NCI-H82 (cell line): ENCODE measurements around the gene PLCL1.
"Not testable (repeated sequence)": the region's sequence is repeated elsewhere in the genome, so short reads cannot be mapped to it uniquely, and the experiment has no call there.

Source experiments
- DNase-seq: peaks from one replicate; lab custom pipeline; 2025; lab: John Stamatoyannopoulos, UW

The PLCL1 gene

DNA sequence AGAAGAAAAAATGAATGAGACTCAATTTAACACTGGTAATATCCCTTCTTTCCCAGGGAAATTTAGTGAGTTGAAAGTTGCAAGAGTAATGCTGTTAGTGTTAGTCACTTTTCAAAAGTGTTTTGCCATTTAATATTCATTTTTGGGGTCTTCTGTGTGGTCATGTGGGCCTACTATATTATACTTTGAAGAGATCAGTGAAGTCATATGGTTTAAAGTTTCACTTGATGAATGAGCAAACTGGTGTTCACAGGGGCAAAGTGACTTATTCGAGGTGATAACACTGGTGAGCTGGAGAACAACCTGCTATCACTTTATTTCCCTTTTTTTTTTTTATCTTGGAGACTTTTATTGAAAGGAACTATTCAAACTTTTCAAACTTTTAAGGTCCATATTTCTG lies 196.0 kb downstream of the PLCL1 start:
- no peak for DNase-seq

DNA sequence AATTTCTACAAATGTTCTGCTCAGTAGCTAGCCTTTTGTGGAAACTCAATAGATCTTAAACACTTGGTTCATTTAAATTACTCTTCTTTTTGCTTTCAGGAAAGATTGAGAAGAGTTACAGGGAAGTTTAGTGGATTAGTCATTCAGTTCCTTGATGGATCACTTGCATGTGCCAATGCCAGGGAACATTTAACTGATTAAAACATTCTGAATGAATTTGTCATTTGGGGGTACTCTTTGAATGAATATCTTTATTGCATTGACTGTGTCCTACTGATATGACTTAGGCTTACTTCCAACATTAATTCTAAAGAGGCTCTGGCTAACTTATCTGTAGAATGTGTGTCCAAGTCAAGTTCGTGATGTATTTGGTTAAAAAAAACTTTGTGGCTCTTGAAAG lies 199.8 kb downstream of the PLCL1 start:
- DNase-seq, result no peak

DNA sequence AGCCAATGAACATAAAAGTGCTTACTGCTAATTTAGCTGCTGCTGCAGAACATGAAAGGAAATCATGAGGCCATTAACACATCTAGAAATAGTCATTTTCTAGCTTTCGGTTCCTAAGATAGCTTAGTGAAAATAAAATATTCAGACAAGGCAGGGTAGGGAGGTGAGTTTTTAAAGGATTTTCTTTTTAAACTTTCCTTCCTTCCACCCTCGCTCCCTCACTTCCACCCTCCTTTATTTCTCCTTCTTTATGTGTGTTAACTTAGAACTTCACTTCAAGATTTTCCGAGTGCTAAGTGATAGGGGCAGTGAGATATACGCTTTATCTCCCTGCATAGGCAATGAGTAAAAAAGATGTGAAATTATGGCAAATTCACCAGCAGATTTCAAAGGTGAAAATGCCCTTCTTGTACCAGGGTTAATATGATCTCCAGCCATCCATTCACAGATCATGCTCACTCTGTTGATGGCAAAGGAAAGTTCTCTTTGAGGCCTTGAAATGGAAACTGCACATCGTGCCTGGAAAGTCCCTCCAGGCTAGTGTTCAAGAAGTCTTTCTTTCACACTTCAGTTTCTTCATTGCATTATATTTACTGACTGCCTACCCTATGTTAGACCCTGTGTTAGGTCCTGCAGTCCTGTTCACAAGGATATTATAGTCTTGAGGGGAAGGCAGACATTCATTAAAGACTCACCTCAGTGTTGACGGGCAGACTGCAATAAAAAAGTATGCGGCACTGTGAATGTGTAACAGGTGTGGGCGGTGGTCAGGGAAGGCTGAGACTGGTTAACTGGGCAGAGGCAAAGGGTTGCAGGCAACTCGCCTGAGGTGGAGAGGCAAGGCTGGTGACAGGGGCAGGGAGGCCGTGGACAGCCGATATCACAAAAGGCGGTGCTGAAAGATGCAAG lies 200.8 kb downstream of the PLCL1 start:
- no peak for DNase-seq

DNA sequence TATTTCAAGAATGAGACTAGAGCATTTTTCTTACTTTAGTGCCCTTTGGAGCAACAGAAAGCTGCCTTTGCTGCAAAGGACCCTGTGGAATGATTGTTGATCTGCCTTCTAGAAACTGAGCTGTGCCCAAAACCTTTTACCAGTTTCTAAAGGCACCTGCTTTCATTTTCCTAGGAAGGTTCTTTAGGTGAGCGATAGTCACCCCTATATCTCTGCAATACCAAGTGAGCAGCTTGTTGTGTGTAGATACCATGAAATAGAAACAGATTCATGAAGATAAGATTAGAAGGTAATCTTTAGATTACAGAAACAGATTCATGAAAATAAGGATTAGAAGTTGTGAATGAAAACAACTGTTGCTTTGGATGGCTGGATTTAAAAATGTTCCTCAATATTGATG lies 202.3 kb downstream of the PLCL1 start:
- DNase-seq, result no peak

DNA sequence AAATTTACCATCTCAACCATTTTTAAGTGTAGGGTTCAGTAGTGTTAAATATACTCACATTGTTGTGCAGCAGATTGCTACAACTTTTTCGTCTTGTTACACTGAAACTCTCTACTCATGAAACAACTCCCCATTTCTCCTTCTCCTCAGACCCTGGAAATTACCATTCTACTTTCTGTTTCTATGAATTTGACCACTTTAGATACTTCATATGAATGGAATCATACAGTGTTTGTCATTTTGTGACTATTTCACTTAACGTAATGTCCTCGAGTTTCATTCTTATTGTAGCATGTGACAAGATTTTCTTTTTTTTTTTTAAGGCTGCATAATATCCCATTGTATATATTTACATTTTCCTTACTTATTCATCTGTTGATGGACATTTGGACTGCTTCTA lies 203.8 kb downstream of the PLCL1 start:
- DNase-seq, result no peak

DNA sequence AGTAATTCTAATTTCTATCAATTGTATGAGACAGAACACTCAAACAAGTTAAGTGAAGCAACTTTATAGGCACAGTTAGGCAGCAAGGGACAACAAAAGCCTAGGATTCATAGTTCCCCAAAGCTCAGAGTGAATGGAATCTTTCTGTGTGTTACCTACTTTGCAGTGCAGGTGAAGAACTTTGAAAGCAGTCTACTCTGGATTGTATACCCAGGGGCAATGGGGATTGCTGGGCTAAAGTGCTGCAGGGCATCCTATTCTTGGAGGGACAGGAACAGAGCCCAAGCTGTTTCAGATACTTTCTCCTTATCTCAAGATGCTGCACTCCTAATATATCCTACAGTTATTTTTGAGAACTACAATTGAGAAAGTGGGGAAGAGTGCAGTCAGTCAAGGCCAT lies 207.6 kb downstream of the PLCL1 start:
- DNase-seq, result no peak

DNA sequence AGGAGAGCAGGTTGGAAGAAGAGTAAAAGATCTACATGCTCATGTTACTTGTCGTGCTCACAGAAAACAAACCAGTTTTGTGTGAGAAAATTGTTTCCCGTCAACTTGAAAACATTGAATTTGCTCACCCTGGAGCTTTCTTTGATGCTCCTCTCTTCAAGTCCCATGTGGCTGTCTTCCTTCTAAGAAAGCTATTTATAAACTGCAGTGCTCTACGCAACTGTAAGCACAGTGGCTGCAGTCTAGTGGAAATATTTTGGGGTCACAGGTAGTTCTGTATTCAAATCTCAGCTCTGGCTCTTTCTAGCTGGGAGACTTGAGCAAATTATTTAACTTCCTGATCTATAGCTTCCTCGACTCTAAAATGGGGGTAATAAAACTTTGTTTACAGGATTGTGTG lies 211.8 kb downstream of the PLCL1 start:
- DNase-seq, result no peak

DNA sequence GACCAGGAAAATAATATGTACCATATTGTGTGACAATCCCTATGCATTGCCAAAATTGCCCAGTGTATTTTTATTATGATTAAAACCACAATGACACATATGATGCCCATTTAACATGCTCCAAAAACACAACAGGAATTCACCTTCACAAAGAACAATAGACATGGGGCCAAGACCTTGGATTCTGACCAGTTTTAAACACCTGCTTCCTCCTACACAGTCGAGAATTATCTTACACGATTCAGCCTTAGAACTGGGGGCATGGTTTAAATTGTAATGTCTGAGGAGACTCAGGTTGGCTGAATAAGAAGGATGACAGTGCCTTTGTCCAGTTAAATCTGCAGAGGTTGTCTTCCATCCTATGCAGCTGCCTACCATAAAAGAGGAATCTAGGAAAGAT lies 212.7 kb downstream of the PLCL1 start:
- no peak for DNase-seq

DNA sequence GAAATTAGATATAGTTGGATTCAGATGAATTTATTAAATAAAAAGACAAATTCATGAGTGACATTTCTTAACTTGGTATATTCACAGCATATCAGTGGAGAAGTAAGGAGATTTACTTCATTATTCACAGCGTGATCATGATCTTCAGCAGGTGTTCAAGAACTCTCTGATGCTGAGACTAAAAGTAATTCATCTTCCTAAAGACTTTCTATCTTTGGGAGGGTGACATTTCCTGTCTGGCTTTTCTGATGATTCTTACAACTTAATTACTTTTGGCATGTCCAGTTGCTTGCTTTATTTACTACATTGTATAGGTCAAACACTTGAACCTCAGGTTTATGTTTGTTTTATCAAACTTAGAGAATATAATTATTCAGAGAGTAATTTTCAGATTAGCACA lies 224.6 kb downstream of the PLCL1 start:
- DNase-seq, result no peak

DNA sequence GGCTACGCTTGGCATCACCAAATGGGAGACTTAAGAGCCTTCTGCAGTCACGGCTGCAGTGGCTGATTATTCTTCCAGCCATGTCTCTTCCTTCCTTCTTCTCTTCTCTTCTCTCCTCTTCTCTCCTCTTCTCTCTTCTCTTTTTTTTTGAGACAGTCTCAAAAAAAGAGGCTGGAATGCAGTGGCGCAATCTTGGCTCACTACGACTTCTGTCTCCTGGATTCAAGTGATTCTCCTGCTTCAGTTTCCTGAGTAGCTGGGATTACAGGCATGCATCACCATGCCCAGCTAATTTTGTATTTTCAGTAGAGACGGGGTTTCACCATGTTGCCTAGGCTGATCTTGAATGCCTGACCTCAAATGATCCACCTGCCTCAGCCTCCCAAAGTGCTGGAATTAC lies 225.2 kb downstream of the PLCL1 start:
- DNase-seq, result not testable (repeated sequence)

DNA sequence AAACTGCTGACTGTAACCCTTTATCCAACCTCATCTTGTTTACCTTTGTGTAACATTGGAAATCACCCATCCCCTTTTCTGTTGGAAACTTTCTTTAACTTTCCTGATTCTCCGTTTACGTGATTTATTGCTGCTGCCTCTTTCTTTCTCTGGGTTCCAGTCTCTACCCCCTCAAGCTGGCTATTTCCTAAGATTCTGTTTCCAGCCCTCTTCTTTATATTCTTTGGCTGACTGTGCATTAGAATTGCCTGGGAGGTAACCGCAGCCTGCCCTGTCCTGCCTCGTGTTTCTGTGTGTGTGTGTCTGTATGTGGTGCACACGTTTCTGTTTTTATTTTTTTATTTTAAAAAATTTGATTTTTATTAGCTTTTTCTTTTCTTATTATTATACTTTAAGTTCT lies 229.2 kb downstream of the PLCL1 start:
- no peak for DNase-seq

DNA sequence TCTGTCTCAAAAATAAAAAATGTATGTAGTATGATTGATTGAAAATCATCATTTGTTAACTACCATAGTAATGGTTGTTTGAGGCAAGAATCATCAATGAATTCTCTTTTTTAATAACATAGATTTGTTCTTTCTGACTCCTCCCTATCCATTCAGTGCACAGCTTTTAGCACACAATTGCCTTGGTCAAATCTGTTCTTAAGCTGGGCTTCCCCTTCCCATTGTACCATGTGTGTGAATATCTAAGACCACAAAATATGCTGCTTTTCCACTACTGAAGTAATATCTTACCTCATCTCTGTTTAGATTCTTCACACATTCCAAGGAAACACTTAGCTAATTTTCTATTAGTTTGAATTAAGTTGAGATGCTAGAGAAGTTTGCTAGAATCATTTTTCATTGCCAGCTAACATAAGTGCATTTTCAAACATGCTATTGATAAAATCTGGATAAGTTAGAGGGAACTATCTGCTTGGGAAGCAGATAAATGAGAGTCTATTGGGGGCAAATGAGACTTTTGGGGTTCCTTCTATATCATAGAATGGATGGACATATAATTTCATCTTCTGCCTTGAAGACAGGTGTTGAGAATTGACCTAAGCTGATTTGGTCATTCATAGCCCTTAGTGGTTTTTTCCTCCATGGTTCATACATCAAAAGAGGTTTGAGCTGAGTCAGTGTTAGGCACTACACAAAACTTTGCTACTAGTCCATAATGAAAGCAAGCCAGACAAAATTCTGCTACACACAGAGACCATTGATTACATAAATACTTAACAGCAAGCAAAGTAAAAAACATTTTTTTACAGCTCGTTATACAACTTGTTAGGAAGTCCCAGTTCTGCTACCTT lies 231.9 kb downstream of the PLCL1 start:
- no peak for DNase-seq

DNA sequence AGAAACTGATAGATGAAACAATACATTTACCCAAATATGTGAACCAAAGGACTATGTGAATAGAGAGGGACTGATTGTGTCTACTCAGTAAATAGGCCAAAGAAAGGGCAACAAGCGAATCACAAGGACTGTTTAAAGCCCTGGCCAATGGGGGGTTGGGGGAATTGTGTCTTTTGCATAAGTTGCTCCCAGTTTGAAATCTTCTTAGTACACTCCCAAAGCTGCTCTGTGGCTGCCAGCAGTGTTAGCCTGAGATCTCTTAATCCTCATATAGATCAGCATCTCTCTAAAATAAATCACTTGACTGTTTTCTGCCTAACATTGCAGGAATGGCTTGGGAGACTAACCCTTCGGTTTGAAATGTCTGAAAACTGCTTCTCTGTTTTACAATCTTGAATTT lies 236.4 kb downstream of the PLCL1 start:
- peak; percentile 94 for DNase-seq

DNA sequence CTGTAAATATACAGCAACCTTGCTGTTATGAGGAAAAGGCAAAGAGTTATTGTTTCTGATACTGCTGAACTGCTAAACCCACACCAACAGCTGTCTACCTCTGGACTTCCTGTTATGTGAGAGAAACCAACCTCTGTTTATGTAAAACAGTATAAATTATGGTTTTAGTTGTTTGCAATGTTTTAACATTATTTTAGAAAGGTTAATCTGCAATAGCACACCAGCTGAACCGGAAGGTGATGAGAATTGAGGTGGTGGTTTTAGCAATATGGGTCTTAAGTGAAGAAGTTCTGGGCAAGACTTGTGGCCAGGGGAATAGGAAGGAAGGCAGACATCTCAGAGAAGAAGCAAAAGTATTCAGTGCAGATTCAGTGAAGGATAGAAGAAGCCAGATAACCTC lies 237.8 kb downstream of the PLCL1 start:
- DNase-seq, result no peak

DNA sequence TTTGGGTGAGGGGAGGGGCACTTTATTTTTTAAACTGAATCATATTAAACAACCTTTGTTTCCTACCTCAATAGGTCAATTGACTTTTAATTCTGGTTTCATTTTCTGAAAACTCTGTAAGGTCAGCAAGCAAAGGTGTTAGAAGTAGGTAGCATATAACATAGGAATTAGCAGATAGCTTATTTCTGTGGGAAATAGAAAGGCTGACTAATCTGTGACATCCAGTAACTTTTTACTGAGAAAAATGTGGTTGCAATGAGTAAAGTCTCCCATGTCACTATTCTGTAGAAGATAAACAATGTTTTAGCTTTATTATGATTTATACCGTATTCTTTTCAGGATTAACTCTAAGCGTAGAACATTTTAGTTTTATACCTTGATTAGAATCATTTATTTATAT lies 240.4 kb downstream of the PLCL1 start:
- DNase-seq, result no peak

DNA sequence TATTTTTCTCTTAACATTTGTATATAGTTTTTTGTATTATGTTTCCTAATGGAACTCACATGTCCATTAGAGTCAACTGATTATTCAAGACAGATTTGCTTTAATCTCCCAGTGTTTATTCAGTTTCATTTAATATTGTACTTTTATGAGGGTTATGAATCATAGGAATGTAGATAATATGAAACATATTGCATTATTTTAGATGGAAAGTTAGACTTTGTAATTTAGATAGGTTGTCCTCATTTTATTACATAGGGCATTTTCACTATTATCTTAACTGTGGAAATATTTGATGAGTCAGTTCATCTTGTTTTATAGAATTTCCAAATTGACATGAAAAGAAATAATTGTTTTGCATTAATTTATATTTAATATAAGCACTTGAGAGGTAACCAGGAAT lies 240.8 kb downstream of the PLCL1 start:
- no peak for DNase-seq

DNA sequence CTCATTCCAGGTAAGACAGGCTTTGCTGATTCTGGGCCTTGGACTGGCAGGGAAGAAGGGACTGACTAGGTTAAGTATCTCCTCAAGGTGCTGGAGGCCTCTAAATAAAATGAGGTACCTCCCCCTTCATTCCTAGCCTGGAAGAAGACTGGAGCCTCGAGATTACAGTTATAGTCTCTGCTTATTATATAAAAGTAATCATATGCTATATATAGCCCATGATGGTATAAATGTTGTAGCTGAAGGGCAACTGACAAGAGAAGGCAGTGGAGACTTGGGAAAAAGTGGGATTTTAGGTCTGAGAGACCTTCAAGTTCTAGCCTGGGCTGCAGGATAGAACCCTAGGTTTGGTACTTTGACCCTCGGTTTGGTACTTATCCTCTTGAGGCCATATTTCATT lies 248.3 kb downstream of the PLCL1 start:
- no peak for DNase-seq

DNA sequence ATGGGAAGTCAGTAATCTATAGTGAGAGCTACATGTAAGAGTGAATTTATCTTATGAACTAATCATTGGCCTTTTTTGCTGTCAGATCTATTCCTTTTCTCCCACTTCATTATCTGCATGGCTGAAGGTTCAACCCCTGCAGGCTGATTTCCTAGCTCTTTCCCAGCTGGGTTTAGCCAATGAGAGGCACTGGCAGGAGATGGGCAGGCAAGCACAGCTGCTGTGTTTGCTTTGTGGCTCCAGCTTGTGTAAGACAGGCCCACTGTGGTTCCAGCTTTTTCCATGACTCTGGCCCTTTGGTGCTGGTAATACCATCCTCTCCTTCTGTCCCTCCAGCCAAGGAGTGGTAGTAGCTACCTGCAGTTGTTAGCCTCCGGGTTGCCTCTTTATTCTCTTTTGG lies 248.8 kb downstream of the PLCL1 start:
- no peak for DNase-seq

DNA sequence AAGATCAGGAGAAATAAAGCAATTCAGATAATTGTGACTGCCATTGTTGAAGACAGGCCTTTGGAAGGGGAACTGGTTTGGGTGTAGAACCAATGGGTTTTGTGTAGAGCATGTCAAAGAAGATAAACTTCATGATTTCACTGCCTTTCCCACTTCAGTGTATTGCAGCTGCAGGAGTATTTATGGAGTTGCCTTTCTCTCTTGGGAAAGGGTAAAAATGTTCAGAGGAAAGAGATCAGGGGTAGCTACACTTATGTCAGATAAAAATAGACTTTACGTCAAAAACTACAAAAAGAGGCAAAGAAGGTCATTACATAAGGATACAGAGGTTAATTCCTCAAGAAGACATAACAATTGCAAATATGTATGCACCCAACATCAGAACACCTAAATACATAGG lies 249.4 kb downstream of the PLCL1 start:
- DNase-seq, result no peak

DNA sequence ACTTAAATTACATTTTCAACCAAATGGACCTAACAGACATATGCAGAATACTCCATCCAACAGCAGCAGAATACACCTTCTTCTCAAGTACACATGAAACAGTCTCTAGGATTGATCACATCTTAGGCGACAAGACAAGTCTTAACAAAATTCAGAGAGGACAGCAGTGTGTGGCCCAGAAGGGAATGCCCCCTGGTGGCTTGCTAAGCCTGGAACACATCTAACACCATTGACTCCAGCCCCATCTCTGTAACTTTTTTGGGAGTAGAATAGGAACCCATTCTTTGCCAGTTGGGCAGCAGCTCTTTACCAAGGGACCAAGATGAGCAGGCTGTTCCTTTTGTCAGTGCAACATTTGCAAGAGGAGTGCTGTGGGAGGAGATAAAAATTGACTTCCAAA lies 249.9 kb downstream of the PLCL1 start:
- peak; percentile 56 for DNase-seq

DNA sequence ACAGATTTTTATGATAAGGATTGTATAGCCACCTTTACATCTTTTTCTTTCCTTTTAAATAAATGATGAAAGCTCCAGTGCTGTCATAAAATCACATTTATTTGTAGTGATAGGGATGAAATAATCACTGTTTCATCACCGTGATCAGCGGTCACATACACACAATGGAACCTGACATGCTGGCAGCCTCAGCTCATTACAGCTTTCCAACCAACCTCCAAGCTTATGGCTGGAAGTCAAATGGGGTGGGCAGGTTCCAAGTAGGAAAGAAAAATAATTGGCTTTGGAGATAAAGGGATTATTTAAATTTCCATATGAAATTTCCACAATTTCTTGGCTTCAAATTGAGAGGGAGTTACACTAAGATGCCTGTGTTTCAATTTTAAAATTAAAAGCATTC lies 251.3 kb downstream of the PLCL1 start:
- DNase-seq, result peak; percentile 75

DNA sequence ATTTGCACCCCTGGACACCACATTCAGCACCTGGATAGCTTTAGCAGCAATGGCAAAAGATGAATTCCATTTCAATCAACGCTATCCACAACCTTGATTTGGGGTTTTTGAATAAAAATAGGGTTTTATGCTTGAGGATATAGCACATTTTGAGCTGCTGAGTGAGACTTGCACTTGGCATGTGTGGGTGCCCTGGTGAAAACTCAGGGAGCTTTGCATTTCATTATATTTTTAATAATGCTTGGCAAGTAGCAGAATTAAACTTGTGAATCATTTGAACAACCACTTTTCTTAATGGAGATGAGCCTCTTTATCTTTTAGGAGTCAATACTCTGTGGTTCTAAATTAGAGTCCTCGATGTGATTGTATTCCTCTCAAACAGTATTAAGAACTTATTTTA lies 252.4 kb downstream of the PLCL1 start:
- no peak for DNase-seq

DNA sequence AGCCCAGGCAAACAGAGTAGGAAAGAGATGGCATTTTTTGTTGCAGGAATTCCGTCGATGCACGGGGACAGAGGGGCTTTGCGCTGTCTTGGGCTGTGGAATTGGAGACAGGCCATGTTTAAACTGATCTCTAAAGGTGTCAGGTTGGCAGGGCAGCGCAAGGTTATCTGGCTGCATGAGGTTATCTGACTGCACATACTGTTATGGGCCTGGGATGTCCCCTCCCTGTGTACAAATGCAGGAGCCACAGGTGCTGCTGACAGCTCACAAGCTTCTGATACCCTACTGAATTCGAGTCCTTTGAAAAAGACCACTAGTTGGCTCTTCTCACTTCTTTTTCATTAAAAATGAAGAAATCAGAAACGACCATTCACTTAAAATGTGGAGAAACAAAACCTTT lies 255.4 kb downstream of the PLCL1 start:
- DNase-seq, result no peak
